ENCODE data around the gene CRACR2A.

CRACR2A gene

DNA sequence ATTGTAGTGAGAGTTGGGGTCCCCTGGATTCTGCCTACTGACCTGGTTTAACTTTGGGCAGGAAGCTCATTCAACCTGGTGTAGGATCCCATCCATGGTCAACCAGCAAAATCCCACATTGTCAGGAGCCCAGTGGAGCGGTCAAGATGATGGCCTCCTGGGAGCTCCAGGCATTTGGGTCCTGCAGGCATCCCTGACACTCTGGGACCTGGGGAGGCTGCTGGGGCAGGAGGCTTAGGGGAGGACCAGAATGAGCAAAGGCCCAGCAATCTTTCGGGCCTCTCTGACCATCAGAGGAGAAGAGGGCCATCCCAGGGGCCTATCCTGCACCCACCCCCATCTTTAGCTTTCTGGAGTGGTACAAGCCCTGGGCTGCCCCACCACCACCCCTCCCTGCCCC is 157.9 kb downstream of the CRACR2A start:
- DNase-seq, result no peak

DNA sequence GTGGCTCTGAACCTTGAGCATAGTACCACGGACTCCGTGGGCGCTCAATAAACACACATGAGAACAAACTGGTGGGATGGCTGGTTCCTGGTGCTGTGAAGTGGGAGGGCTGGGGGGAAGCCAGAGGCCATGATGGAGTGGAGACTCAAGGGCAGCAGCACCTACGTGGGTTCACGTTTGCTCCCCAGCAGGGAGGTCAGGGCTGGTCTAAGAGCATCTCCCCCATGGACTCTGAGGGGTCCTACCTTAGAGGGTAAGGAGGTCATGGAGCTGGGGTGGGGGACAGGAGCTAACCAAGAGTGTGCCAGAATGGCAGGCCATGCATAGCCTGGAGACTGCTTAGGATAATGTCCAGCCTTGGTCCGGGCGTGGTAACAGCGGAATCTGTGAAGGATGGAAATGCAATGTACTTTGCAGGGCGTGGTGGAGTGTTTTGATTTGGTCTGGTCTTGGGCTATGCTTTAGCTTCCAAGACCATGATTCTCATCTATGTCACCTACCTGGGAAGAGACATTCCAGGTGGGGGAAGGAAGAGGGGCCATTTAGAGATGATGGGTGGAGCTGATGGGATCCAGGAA is 158.9 kb downstream of the CRACR2A start:
- DNase-seq, result no peak

DNA sequence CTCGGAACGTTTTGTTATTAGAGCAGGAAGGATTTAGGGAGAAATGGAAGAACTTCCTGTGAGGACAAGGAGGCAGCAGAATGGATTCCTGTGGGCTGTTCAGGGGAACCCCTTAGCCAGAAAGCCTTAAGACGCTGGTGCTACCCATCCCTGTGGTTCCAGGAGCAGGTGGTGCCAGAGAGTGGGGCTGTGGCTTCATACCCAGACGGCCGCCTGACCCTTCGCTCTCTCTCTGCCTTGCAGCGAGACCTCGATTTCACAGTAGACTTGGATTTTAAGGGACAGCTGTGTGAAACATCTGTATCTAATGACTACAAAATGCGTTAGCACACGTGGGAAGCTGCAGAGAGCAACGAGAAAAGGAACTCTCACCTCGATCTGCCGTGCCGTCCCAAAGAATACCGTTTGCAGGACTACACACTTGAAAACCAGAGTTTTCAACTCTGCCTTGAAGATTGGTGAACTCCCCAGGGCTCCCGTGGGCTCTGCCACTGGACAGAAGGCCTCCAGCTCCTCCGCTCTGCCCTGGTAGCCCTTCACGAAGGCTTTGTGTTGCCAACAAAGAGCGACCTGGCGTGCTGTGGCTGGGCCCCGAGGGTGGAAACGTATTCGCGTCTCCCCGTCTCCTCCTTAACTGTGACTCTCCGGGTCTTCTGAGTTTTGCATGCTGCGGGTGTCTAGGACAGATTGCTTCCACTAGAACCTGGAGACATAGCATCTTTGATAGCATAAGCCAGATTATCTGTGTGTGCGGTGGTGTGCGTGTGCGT is 159.9 kb downstream of the CRACR2A start:
- DNase-seq, result no peak

DNA sequence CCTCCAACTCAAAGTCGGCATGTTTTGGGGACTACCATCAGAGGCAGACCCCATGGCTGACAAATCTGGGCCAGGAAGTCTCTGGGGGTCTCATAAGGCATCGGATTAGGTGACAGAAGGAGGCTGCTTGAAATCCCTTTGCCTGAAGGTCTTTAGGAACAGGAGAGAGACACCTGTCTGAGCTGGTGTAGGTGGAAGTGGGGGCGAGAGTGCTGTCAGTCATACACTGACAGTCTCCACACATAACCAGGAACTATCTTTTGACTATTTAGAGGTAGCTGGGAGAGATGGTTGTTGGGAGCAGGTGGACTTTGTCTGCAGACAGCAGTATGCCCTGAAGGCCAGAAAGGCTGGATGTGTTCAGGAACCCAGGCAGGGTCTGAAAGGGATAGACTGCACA is 163.2 kb downstream of the CRACR2A start:
- no peak for DNase-seq

DNA sequence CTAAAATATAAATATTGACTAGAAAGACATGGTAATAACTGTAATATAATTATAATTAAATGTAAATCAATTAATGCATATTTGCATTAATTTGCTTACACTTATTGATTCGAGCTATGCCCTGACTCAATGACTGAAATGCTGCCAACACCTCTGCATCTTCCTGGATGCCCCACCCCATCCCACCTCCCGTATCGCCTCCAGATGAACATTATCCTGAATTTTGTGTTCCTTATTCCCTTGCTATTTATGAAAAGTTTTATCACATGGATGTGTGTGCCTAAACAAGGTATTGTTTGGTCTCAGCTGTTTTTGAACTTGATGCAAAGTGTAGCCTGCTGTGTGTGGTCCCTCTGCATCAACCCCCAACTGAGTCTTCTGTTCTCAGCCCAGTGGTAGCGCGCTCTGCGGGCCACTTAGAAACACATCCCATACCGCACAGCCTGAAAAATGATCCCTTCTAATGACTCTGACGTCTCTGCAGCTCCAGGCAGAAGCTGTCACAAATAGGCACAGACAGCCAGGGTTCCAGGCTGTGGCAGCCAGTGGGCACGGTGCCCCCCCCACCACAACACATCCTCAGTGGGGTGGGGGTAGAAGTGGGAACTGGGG is 165.4 kb downstream of the CRACR2A start:
- DNase-seq, result no peak

DNA sequence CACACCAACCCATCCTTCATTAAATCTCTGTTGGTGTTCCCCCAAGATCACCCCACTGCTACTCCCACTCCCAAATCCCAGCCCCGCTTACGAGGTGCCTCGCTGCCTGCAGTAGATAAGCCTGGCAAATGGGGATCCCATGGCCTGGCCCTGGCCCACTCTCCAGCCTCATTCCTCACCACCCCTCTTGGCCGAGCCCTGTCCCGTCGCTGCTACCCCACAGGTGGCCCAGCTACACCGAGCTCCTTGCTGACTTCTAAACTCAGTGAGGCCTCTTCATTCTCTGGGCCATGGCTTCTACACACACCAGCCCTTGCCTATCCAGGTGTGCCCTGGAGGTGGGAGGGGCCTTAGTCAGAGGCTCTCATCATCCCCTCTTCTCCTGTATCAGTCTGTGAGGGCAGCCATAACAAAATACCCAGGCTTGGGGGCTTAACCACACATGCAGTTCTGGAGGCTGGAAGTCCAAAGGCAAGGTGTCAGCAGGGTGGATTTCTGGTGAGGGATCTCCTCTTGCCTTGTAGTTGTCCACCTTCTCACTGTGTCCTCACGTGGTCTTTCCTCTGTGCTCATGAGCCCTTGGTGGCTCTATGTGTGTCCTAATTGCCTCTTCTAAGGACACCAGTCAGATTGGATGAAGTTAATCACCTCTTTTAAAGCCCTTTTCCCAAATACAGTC is 169.1 kb downstream of the CRACR2A start:
- no peak for DNase-seq

DNA sequence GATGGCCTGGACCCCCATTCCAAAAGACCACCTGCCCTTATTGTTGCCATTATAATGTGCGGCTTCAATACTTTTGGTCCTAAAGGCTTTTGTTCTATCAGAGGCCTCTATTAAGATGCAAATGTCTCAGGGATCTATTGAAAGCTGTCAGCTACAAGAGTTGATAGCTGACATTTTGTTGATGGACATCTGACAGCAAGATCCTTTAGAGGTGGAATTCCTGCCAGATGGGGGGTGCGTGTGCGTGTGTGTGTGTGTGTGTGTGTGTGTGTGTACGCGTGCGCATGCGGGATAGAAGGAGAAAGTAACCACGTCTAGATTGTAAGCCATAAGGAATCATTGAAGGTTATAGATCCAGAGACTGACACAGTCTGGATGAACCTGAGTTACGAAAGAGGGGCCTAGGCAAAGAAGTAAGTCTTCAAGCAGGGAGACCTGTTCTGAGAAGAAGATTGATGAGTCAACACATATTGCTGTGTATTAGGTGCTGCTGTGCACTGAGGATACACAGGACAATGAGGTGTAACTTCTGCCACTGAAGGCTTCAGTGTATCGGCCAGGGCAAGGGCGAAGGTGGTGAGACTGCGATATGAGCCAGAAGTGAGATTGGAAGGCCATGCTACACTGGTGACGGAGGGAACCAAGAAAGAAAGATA is 172.7 kb downstream of the CRACR2A start:
- DNase-seq, result no peak

DNA sequence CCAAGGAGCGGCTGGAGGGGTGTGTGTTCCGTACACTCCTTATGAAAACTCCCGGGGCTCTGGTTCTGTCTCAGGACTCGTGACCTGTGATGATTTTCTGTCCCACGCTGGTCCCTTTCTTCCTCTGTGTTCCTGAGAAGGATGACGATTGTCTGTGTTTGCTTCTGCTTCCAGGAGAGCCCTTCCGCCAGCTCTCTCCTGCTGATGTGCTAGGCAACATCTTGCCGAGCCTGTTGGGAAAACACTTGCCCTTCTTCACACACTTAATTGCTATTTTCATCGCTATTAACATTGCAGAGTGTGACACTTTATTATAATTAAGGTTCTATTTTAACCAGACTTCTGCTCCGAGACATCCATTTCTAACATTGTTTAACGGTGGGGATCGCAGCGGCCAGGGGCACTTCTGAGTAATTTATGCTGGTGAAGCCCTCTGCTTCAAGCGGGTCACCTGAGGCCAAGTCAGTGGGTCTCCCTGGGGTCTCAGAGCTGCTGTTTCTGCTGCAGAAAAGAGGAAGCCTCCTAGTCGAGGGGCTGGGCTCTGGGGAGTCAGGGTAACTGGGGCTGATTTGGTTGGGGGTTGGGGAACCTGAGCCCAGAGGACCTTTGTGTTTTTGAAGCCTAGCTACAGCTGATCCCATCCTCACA is 173.3 kb downstream of the CRACR2A start:
- no peak for DNase-seq

DNA sequence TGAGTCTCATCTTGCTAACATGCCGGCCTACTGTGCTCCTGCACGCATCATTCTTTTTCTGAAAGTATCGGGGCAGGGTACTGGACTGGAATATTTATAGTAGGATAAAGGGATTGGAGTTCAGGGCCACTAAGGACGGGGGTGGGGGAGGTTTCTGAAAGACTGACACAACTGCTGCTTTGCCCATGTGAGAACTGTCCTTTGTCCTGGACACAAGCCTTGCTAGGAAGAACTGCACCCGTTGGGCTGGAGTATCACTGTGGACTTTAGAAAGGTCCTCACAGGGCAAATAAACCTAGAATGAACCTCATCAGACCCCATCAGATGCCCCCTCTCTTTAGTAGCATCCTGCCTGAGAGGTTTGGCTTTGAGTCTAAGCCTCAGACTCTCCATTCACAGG is 174.4 kb downstream of the CRACR2A start:
- DNase-seq, result no peak

DNA sequence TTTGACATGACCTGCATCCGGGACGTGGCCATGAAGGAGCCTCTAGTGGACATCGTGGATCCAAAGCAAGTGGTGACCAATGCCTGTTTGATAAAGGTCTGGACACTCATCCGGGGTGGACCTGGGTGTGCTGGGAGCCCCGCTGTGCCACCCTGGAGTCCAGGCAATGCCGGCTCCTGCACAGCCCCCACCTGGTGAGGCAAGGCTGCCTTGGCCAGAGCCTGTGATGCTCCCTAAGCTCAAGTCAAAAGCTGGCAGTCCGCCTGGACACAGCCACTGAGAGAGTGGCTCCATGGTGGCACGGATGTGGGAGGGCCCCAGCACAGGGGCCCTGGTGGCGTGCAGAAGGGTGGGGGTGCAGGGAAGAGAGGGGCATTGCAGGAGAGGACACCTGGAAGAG is 176.0 kb downstream of the CRACR2A start:
- DNase-seq, result no peak

DNA sequence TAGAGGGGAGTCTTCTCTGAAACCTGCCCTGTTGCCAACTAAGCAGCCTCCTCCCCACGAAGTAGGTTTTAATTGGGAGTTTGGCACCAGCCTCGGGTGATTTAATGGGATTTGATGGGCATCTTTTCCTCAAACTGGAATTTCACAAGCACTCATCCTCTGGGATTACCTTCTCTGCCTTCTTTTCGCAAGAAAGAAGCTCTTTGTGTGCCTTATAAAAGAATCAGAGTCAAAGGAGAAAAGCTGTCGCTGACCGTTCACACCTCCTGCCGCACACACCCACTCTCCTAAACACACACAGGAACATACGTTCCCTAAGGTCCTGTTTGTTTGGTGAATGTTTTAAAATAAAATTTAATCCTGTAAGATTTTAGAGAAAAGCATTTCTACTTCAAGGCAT is 177.9 kb downstream of the CRACR2A start:
- no peak for DNase-seq

DNA sequence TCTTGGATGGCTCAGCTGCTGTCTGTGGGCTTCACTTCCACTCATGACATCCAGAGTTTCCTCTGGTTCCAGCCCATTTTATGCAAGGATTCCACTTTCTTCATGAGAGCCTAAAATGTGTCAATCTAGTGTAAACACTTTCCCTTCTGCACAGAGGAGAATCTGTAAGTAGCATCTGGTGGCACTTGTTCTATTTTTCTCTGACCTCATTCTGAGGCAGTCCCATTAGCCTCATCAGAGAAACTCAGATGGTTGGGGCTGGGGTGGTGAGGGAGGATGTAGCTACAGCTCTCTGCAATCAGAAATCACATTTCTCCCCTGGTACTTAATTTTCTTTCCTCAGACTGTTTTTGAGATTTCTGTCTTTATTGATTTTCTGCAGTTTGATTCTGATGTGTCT is 180.3 kb downstream of the CRACR2A start:
- DNase-seq, result no peak

DNA sequence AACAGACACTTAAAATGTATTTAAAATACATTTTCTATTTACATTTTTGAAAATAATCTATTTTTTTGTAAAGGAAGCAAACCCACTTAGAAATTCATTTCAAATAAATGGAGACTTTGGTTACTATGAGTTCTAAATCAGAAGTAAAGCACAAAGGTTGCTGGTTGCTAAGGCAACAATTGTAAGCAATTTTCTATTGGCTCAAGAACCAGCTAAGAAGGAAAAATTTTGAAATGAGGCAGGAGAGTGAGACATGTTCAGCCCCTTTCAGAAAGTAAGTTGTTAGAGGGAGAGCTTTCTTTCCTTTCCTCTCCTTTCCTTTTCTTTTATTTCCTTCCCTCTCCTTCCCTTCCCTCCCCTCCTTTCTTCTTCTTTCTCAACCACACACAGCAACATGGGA is 181.2 kb downstream of the CRACR2A start:
- DNase-seq, result no peak

DNA sequence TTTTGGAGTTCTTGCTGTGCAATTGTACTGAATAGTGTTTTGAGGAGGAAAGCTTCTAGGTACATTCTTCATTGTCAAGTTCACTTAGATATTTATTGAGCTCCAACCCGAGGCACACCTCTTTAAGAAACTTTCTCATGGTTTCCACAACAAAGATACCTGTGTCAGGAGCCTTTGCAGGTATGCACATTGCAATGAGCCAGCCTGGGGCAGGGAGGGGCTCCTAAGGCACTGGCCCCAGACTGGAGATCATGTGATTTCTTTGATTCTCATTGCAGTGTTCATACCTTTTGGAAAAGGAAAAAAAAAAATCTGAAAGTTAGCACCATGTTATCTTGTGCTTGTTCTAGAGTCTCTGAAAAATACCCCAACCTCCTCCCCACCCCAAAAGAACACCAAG is 181.6 kb downstream of the CRACR2A start:
- no peak for DNase-seq

DNA sequence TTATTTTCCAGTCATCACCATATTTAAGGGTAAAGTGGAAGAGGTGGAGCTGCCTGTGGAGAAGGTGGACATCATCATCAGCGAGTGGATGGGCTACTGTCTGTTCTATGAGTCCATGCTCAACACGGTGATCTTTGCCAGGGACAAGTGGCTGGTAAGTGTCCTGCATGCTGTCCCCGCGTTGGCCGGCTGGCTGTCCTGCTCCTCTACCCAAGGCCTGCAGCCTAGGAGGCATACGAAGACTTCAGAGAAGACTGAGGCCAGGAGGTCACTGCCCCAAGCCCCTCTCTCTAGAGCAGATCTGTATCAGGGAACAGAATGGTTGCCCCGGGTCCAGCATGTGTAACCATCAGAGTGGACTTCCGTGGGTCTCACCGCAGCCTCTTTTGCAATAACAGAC is 184.2 kb downstream of the CRACR2A start:
- DNase-seq, result no peak

DNA sequence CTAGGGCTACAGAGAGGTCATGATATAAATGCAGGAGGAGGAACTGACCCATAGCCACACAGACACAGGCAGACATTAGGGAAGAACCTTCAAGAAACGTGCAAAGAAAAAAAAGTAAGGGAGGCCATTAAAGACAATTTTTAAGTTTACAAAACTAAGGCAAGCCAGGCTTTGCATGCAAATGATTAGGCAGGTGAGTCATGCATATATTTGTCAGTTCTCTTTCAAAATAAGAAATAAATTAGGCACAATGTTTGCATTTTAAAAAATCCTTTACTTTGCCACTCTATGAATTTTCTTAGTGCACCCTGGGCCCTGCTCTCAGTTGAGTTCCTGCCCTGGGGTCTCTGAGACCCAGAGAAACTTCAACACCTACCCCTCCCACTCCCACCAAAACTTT is 186.9 kb downstream of the CRACR2A start:
- no peak for DNase-seq

Data from DMS79 (cell line).